HepG2 (cell line): ENCODE data around the gene UROS. TPM values are rescaled to one million over a fixed set of nuclear protein-coding genes. Genes with fewer than 3 reads are reported as not detected.

Source experiments
- ATF5 ChIP-seq: sonication (generic); formaldehyde crosslinking; IDR thresholded peaks from 2 replicates; pipeline ENCODE4 v1.4.0; 2020; ENCODE audit warnings: mild to moderate bottlenecking, low read depth, missing genetic modification reagents
- CREM ChIP-seq, 2 experiments: sonication (generic) in 1 of 2; formaldehyde crosslinking in 1 of 2; IDR thresholded peaks; 2 replicates each; pipeline versions ENCODE4 v1.4.0 to v1.6.1; 2016 to 2020; ENCODE audit warnings: antibody characterized with exemption in 1 of 2, mild to moderate bottlenecking in 1 of 2, missing genetic modification reagents in 1 of 2
- DR1 ChIP-seq: sonication (generic); formaldehyde crosslinking; IDR thresholded peaks from 2 replicates; pipeline ENCODE4 v1.8.0; 2021; ENCODE audit warnings: mild to moderate bottlenecking, missing genetic modification reagents, inconsistent platforms
- E2F1 ChIP-seq: sonication (generic); formaldehyde crosslinking; IDR thresholded peaks from 2 replicates; pipeline ENCODE4 v1.5.0; 2020; ENCODE audit warnings: missing genetic modification reagents
- GABPB1 ChIP-seq: IDR thresholded peaks from 2 replicates; pipeline ENCODE4 v1.6.1; 2016; ENCODE audit warnings: mild to moderate bottlenecking, missing genetic modification reagents, moderate library complexity, missing compliant biosample characterization
- MATR3 ChIP-seq: sonication (generic); formaldehyde crosslinking; IDR thresholded peaks from 2 replicates; pipeline ENCODE4 v1.4.0; 2020; ENCODE audit warnings: missing genetic modification reagents
- MXD1 ChIP-seq: sonication (generic); formaldehyde crosslinking; IDR thresholded peaks from 2 replicates; pipeline ENCODE4 v1.4.0; 2020; ENCODE audit warnings: mild to moderate bottlenecking, missing genetic modification reagents
- PAX8 ChIP-seq: sonication (generic); formaldehyde crosslinking; IDR thresholded peaks from 2 replicates; pipeline ENCODE4 v1.8.0; 2022; ENCODE audit warnings: mild to moderate bottlenecking, missing genetic modification reagents, borderline replicate concordance
- RFX5 ChIP-seq: IDR thresholded peaks from 2 replicates; pipeline ENCODE4 v1.6.1; 2011; ENCODE audit warnings: low read depth, low read length, improper control_type of control experiment
- SP2 ChIP-seq: sonication (generic); formaldehyde crosslinking; IDR thresholded peaks from 2 replicates; pipeline ENCODE4 v1.5.1; 2020; ENCODE audit warnings: mild to moderate bottlenecking, missing genetic modification reagents
- TERF1 ChIP-seq: sonication (generic); formaldehyde crosslinking; IDR thresholded peaks from 2 replicates; pipeline ENCODE4 v1.8.0; 2022; ENCODE audit warnings: mild to moderate bottlenecking, missing genetic modification reagents, moderate library complexity
- TFAP4 ChIP-seq: sonication (generic); IDR thresholded peaks from 2 replicates; pipeline ENCODE4 v1.6.1; 2016; ENCODE audit warnings: low read depth, borderline replicate concordance
- ZNF160 ChIP-seq: sonication (generic); formaldehyde crosslinking; IDR thresholded peaks from 2 replicates; pipeline ENCODE4 v1.8.0; 2022; ENCODE audit warnings: mild to moderate bottlenecking, inconsistent platforms, missing genetic modification reagents
- ZNF430 ChIP-seq: sonication (generic); formaldehyde crosslinking; IDR thresholded peaks from 2 replicates; pipeline ENCODE4 v1.9.0; 2021; ENCODE audit warnings: mild to moderate bottlenecking, missing genetic modification reagents
- ZNF510 ChIP-seq: sonication (generic); formaldehyde crosslinking; IDR thresholded peaks from 2 replicates; pipeline ENCODE4 v1.4.0; 2020; ENCODE audit warnings: low read depth, mild to moderate bottlenecking, missing genetic modification reagents
- ZNF574 ChIP-seq: sonication (generic); formaldehyde crosslinking; IDR thresholded peaks from 2 replicates; pipeline ENCODE4 v1.4.0; 2020; ENCODE audit warnings: missing genetic modification reagents
- ZNF629 ChIP-seq: sonication (generic); formaldehyde crosslinking; conservative IDR thresholded peaks from 2 replicates; pipeline ENCODE4 v1.5.0; 2020; ENCODE audit warnings: missing genetic modification reagents
- ZNF740 ChIP-seq: sonication (generic); formaldehyde crosslinking; IDR thresholded peaks from 2 replicates; pipeline ENCODE4 v1.4.0; 2020; ENCODE audit warnings: missing genetic modification reagents
- ZNF878 ChIP-seq: sonication (generic); formaldehyde crosslinking; IDR thresholded peaks from 2 replicates; pipeline ENCODE4 v1.8.1; 2023; ENCODE audit warnings: mild to moderate bottlenecking, missing genetic modification reagents, moderate library complexity
- polyA plus RNA-seq, 8 experiments: library from polyadenylated mRNA; depleted of rRNA in 3 of 8; stranded (reverse) in 7 of 8; unstranded in 1 of 8; fragments of >200 nt; fragmentation: Illumina TruSeq in 4 of 8; extraction: Trizol in 4 of 8; gene quantifications; 2 replicates each; pipeline versions ENCODE4 v1.2.1 to v1.2.3, GENCODE V29; 2011 to 2016; ENCODE audit warnings: low read depth in 4 of 8, missing spikeins in 1 of 8, mixed read lengths in 1 of 8; ENCODE audit not compliant: insufficient read depth in 1 of 8
- total RNA-seq, 5 experiments: library from RNA; depleted of rRNA; stranded (reverse); fragments of >200 nt; fragmentation: Illumina TruSeq; extraction: Trizol; gene quantifications; 2 replicates each; pipeline ENCODE4 v1.2.3, GENCODE V29; 2016; ENCODE audit warnings: low read depth in 1 of 5

UROS gene
- total and polyA plus RNA-seq, 2 of the 13 experiments (the other 11 are each of a cell fraction or from before 2014, with no cell fraction given) = 14.8 to 49.9 TPM

GRCh38 chr10:125792342-125793300 is 30.4 kb downstream of the UROS start (continued):
- no peak for TF ChIP-seq E2F1 (CRISPR knock-in tag)
- no peak for TF ChIP-seq ZNF878 (CRISPR knock-in tag)
- TF ChIP-seq ZNF574 (CRISPR knock-in tag) = peak; percentile 81
- TF ChIP-seq ZNF740 = no peak
- TF ChIP-seq ZNF160 (CRISPR knock-in tag) = no peak; the same call in 1 of the 2 replicates
- TF ChIP-seq DR1 (CRISPR knock-in tag) = no peak
- TF ChIP-seq TERF1 = no peak
- peak; percentile 81; the same call in 1 of the 2 replicates for TF ChIP-seq CREM (IDR thresholded peaks at IDR 0.05)
- TF ChIP-seq CREM (CRISPR knock-in tag; IDR thresholded peaks at IDR 0.05) = no peak
- 0 out of 2 replicates have a peak, but pooled peaks have one; percentile 36 for TF ChIP-seq ZNF510
- TF ChIP-seq GABPB1 (CRISPR knock-in tag) = peak; percentile 59
- no peak for TF ChIP-seq PAX8 (CRISPR knock-in tag)
- no peak; the same call in 1 of the 2 replicates for TF ChIP-seq ZNF629 (CRISPR knock-in tag)
- TF ChIP-seq MATR3 (CRISPR knock-in tag) = no peak
- TF ChIP-seq TFAP4 = peak; percentile 31; the same call in 1 of the 2 replicates
- no peak for TF ChIP-seq ATF5 (CRISPR knock-in tag)
- no peak for TF ChIP-seq RFX5
- TF ChIP-seq SP2 = no peak
- no peak; the same call in 1 of the 2 replicates for TF ChIP-seq MXD1 (CRISPR knock-in tag)
- peak; percentile 55; the same call in 1 of the 2 replicates for TF ChIP-seq ZNF430 (CRISPR knock-in tag)
